Endothelial cell of umbilical vein (primary cell): ENCODE data around the gene RGR. TPM values are rescaled to one million over a fixed set of nuclear protein-coding genes. Genes with fewer than 3 reads are reported as not detected.

ENCODE experiments used
- BruUV-seq: library from RNA; stranded (reverse); fragments of 400-500 nt; replicated peaks from 2 replicates; lab custom pipeline; 2021; lab: Mats Ljungman, UMichigan
- CTCF ChIA-PET: fragments of 300-600, 350-600 bp; sonication (Branson Sonifier 250); formaldehyde crosslinking; loops from one replicate; lab custom pipeline; 2021; ENCODE audit warnings: antibody characterized with exemption, inconsistent platforms; lab: Charles Lee
- POLR2A ChIA-PET: fragments of 300-600, 350-600 bp; sonication (Branson Sonifier 250); formaldehyde crosslinking; loops from one replicate; lab custom pipeline; 2021; ENCODE audit warnings: antibody characterized with exemption, inconsistent platforms; lab: Charles Lee
- DNase-seq: peaks from one replicate; pipeline ENCODE4 v3.0.0-alpha.2; 2011; ENCODE audit warnings: low read depth, low spot score
- FAIRE-seq: peaks from 2 replicates; lab custom pipeline; 2011; peaks lifted over from hg19 to GRCh38; lab: Jason Lieb, UNC
- H2AFZ ChIP-seq: 2 replicates; pipeline ENCODE4 v1.6.0; 2012; ENCODE audit warnings: low read depth, low read length, control low read depth, inconsistent platforms
- H3K27ac ChIP-seq: 2 replicates; pipeline ENCODE4 v1.5.1; 2011; ENCODE audit warnings: low read depth, mild to moderate bottlenecking, control low read depth, low read length, moderate library complexity; ENCODE audit not compliant: insufficient read depth
- H3K27me3 ChIP-seq, 2 experiments: 2 replicates each; pipeline versions ENCODE4 v1.6.0 to v1.6.1; 2011; ENCODE audit warnings: low read length in 2 of 2, mixed read lengths in 1 of 2; ENCODE audit not compliant: control insufficient read depth in 2 of 2, insufficient read depth in 2 of 2
- H3K36me3 ChIP-seq, 2 experiments: 2 replicates in 1 of 2; 3 replicates in 1 of 2; pipeline ENCODE4 v1.5.1; 2011; ENCODE audit warnings: low read length in 2 of 2, mild to moderate bottlenecking in 1 of 2, moderate library complexity in 1 of 2; ENCODE audit not compliant: control insufficient read depth in 2 of 2, insufficient read depth in 2 of 2; ENCODE audit errors: extremely low read depth in 1 of 2
- H3K4me1 ChIP-seq: 3 replicates; pipeline ENCODE4 v1.5.1; 2011; ENCODE audit warnings: mild to moderate bottlenecking, low read length; ENCODE audit not compliant: control insufficient read depth, insufficient read depth; ENCODE audit errors: extremely low read depth
- H3K4me2 ChIP-seq: 2 replicates; pipeline ENCODE4 v1.6.1; 2011; ENCODE audit warnings: low read length, control low read depth, mixed read lengths; ENCODE audit not compliant: insufficient read depth
- H3K4me3 ChIP-seq, 3 experiments: fragments of 200-600 bp in 1 of 3; sonication (generic), shearing (Covaris generic) in 1 of 3; replicated peaks in 1 of 3; 2 replicates each; pipeline ENCODE4 v1.5.1; 2011 to 2016; ENCODE audit warnings: control low read depth in 3 of 3, low read length in 3 of 3, mild to moderate bottlenecking in 2 of 3, inconsistent platforms in 1 of 3, low read depth in 1 of 3, moderate library complexity in 1 of 3; ENCODE audit not compliant: insufficient read depth in 1 of 3
- H3K79me2 ChIP-seq: 2 replicates; pipeline ENCODE4 v1.6.0; 2012; ENCODE audit warnings: low read length, inconsistent platforms; ENCODE audit not compliant: control insufficient read depth, insufficient read depth
- H3K9ac ChIP-seq: replicated peaks from 2 replicates; pipeline ENCODE3; 2011; ENCODE audit warnings: low read length, control low read depth; ENCODE audit not compliant: insufficient read depth; ENCODE audit errors: extremely low read depth
- H3K9me1 ChIP-seq: replicated peaks from 3 replicates; pipeline ENCODE4 v1.6.0; 2011; ENCODE audit warnings: mild to moderate bottlenecking, low read length; ENCODE audit not compliant: control insufficient read depth, insufficient read depth; ENCODE audit errors: extremely low read depth
- H3K9me3 ChIP-seq: replicated peaks from 2 replicates; pipeline ENCODE4 v1.5.1; 2012; ENCODE audit warnings: low read length, inconsistent platforms; ENCODE audit not compliant: control insufficient read depth, insufficient read depth
- H4K20me1 ChIP-seq: replicated peaks from 2 replicates; pipeline ENCODE3; 2011; ENCODE audit warnings: mild to moderate bottlenecking, low read length; ENCODE audit not compliant: control insufficient read depth, insufficient read depth; ENCODE audit errors: extremely low read depth
- CTCF ChIP-seq, 2 donors: IDR thresholded peaks; 1 replicate in 1 of 2; 2 replicates in 1 of 2; pipeline ENCODE4 v1.5.1; 2011; ENCODE audit warnings: low read length in 2 of 2, mild to moderate bottlenecking in 2 of 2, moderate library complexity in 2 of 2, control low read depth in 1 of 2, inconsistent platforms in 1 of 2, low read depth in 1 of 2; ENCODE audit not compliant: insufficient read depth in 1 of 2; ENCODE audit errors: extremely low read depth in 1 of 2
- EZH2 ChIP-seq: IDR thresholded peaks from 2 replicates; pipeline ENCODE4 v1.6.1; 2012; ENCODE audit warnings: borderline replicate concordance, low read depth, mild to moderate bottlenecking, moderate library complexity, low read length, inconsistent platforms; ENCODE audit not compliant: severe bottlenecking
- FOS ChIP-seq: IDR thresholded peaks from 2 replicates; pipeline ENCODE4 v1.6.1; 2011; ENCODE audit warnings: mild to moderate bottlenecking, low read length, moderate library complexity, borderline replicate concordance; ENCODE audit not compliant: insufficient read depth
- GATA2 ChIP-seq: IDR thresholded peaks from 2 replicates; pipeline ENCODE4 v1.7.0; 2011; ENCODE audit warnings: low read depth, mild to moderate bottlenecking, moderate library complexity, mixed read lengths, low read length; ENCODE audit not compliant: insufficient read length, insufficient read depth
- JUN ChIP-seq: IDR thresholded peaks from 2 replicates; pipeline ENCODE4 v1.6.1; 2011; ENCODE audit warnings: borderline replicate concordance, low read depth; ENCODE audit not compliant: insufficient read length, insufficient read depth
- MYC ChIP-seq: IDR thresholded peaks from one replicate; pipeline ENCODE4 v1.6.1; 2011; ENCODE audit warnings: mild to moderate bottlenecking, low read depth, low read length
- POLR2A ChIP-seq: IDR thresholded peaks from 2 replicates; pipeline ENCODE4 v1.6.1; 2012; ENCODE audit warnings: low read depth, mild to moderate bottlenecking, control low read depth, low read length
- POLR2AphosphoS5 ChIP-seq: IDR thresholded peaks from 2 replicates; pipeline ENCODE4 v1.6.1; 2012; ENCODE audit warnings: low read depth, mild to moderate bottlenecking, control low read depth, low read length, moderate library complexity; ENCODE audit not compliant: insufficient read depth
- dilution Hi-C: fragments of 300-500 bp; cut with MboI; formaldehyde crosslinking; loops from one replicate; pipeline ENCODE4 v1.15.0; 2019; ENCODE audit warnings: low sequenced_read_pairs; ENCODE audit not compliant: extremely low pct_ligation_motif_present
- intact Hi-C: fragments of 100-400 bp; cut with micrococcal nuclease; formaldehyde crosslinking; loops from one replicate; pipeline ENCODE4 v1.10.0; 2022
- polyA plus RNA-seq, 4 experiments: library from polyadenylated mRNA; depleted of rRNA in 3 of 4; stranded (reverse) in 3 of 4; unstranded in 1 of 4; fragments of >200 nt; gene quantifications; 2 replicates each; pipeline versions ENCODE4 v1.2.1 to v1.2.3, GENCODE V29; 2011 to 2012; ENCODE audit warnings: missing spikeins in 1 of 4
- total RNA-seq: library from RNA; stranded (reverse); gene quantifications from 2 replicates; pipeline ENCODE4 v1.2.3, GENCODE V29; 2021
- TF ChIP-seq, protein P1 (sequence below): IDR thresholded peaks from 2 replicates; pipeline ENCODE4 v1.6.1; 2011; ENCODE audit not compliant: insufficient read depth, insufficient read length

The RGR gene
- total and polyA plus RNA-seq, 2 donors (not counting 3 experiments of a cell fraction or from before 2014, with no cell fraction given): not detected

DNA sequence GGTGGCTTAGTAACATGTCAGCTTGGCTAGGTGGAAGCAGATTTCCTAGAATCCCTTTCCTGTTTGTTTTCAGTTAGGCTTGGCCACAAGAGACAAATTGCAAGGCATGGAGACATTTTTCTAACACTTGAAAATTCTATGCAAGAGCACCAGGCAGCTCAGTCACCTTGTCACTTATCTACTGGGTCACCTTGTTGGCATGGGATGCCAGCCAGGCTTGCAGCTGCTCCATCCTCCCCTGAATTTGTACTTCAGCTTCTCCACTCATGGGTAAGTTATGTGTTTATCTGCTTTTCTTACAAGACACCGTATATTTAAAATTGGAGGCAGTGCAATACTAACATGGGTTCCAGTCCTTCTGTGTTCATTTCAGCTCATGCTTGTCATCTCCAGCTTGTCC is 43.3 kb downstream of the RGR start:
- TF ChIP-seq JUN (no peak), FOS (no peak), EZH2 (no peak), POLR2A (no peak), MYC (no peak)
- no peak overlapping the region for H3K4me2 ChIP-seq
- H3K79me2 ChIP-seq: no peaks in the 10 kb centered on the region
- H3K4me3 ChIP-seq: no peak overlapping the region
- H3K36me3 ChIP-seq: no peaks in the 10 kb centered on the region
- H2AFZ ChIP-seq: no peak overlapping the region
- H3K27me3 ChIP-seq: peaks cover 8 to 19% of the 10 kb centered on the region in 2 experiments
- no peaks in the 10 kb centered on the region for H4K20me1 ChIP-seq
- FAIRE-seq (no peak), DNase-seq (no peak)
- BruUV-seq: no TSS peak
- no peak overlapping the region for H3K27ac ChIP-seq
- H3K9me3 ChIP-seq: no peaks in the 10 kb centered on the region
- H3K4me1 ChIP-seq: no peaks in the 10 kb centered on the region
- intact Hi-C loops (no loop called here), dilution Hi-C loops (no loop called here)
- H3K9ac ChIP-seq: no peak overlapping the region
- no peaks in the 10 kb centered on the region for H3K9me1 ChIP-seq
- POLR2A ChIA-PET: no interaction called here
- CTCF ChIA-PET: interaction anchor here (0.6 to 0.7 kb wide), 2 partner anchors 21 to 64 kb away, joined by 3 to 4 read pairs; no protein-coding TSS in a partner anchor

- ChIA-PET CTCF (interaction anchor here (3.4 kb wide), 1 partner anchor 22 kb away, joined by 15 read pairs; no protein-coding TSS in a partner anchor), POLR2A (no interaction called here)
- H2AFZ ChIP-seq: no peak overlapping the region
- FAIRE-seq: no peak
- no peaks in the 10 kb centered on the region for H3K9me3 ChIP-seq
- intact Hi-C loops: no loop called here
- no peaks in the 10 kb centered on the region for H3K36me3 ChIP-seq
- TF ChIP-seq GATA2: no peak
- TF ChIP-seq POLR2A: no peak
- TF ChIP-seq, protein P1, sequence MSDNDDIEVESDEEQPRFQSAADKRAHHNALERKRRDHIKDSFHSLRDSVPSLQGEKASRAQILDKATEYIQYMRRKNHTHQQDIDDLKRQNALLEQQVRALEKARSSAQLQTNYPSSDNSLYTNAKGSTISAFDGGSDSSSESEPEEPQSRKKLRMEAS: no peak
- TF ChIP-seq MYC: no peak
- TF ChIP-seq CTCF (IDR thresholded peaks at IDR 0.05; ENCODE audit: extremely low read depth in 1 of 2, insufficient read depth in 1 of 2, low read depth in 1 of 2, low read length in 2 of 2): no peak
- no peak for TF ChIP-seq JUN
- no peak for TF ChIP-seq EZH2
- TF ChIP-seq POLR2AphosphoS5: no peak
- TF ChIP-seq FOS: no peak
- dilution Hi-C loops: no loop called here
- H3K79me2 ChIP-seq: no peaks in the 10 kb centered on the region
- no peaks in the 10 kb centered on the region for H3K4me1 ChIP-seq
- BruUV-seq: no TSS peak
- H3K27ac ChIP-seq: no peak overlapping the region
- H3K27me3 ChIP-seq: peaks cover 8 to 19% of the 10 kb centered on the region in 2 experiments
- H3K4me3 ChIP-seq: no peak overlapping the region
- no peak overlapping the region for H3K4me2 ChIP-seq
- H4K20me1 ChIP-seq: no peaks in the 10 kb centered on the region
- no peak for DNase-seq
- no peak overlapping the region for H3K9ac ChIP-seq
- no peaks in the 10 kb centered on the region for H3K9me1 ChIP-seq
Measured at GRCh38 chr10:84289521-84290200, 44.8 kb downstream of the RGR start.
